Bronchial epithelial cell (primary cell): ENCODE results near the gene PLEKHA7. TPM values are rescaled to one million over a fixed set of nuclear protein-coding genes. Genes with fewer than 3 reads are reported as not detected.
A peak's percentile ranks its signal among the peaks of the same experiment; 100 is the strongest.

Source experiments
- DNase-seq: peaks from one replicate; pipeline ENCODE4 v3.0.0-alpha.2; 2010; ENCODE audit warnings: low read depth
- FAIRE-seq: peaks from 2 replicates; lab custom pipeline; 2011; peaks lifted over from hg19 to GRCh38; lab: Jason Lieb, UNC
- H3K27me3 ChIP-seq: 2 replicates; pipeline ENCODE4 v1.5.1; 2011; ENCODE audit warnings: low read length; ENCODE audit not compliant: control insufficient read depth, insufficient read depth
- H3K36me3 ChIP-seq: 2 replicates; pipeline ENCODE4 v1.5.1; 2011; ENCODE audit warnings: low read length; ENCODE audit not compliant: control insufficient read depth, insufficient read depth
- H3K4me3 ChIP-seq: 2 replicates; pipeline ENCODE4 v1.5.1; 2011; ENCODE audit warnings: mild to moderate bottlenecking, low read depth, low read length, control low read depth
- CTCF ChIP-seq: IDR thresholded peaks from 2 replicates; pipeline ENCODE4 v1.5.1; 2011; ENCODE audit warnings: mild to moderate bottlenecking, moderate library complexity, low read length, control low read depth, inconsistent platforms; ENCODE audit not compliant: insufficient read depth, severe bottlenecking
- total RNA-seq: library from RNA; depleted of rRNA; stranded (reverse); fragments of >200 nt; gene quantifications from 2 replicates; pipeline ENCODE4 v1.2.1, GENCODE V29; 2014

Gene PLEKHA7
- total RNA-seq, 1 donor from 2014 or later, result 2.4 TPM

- Histone ChIP-seq H3K4me3 (peak within 1 kb of the TSS; percentile 57), H3K36me3 (peaks cover 1% of the 10 kb centered on the region), H3K27me3 (no peaks in the 10 kb centered on the region)
- DNase-seq (peak; percentile 94), FAIRE-seq (no peak)
- TF ChIP-seq CTCF, result no peak
Measured at GRCh38 chr11:16738193-16738946, 275.8 kb downstream of the PLEKHA7 start, which contains the start of gene C11orf58. TSS of gene C11orf58 (plus strand) at chr11:16738647. CDS start at chr11:16738779, 132 bp downstream.

GRCh38 chr11:16737818-16738192 lies 276.4 kb downstream of the PLEKHA7 start:
- no peak for FAIRE-seq

More at GRCh38 chr11:16737818-16738192, 276.4 kb downstream of the PLEKHA7 start:
- Histone ChIP-seq H3K27me3 (no peaks in the 10 kb centered on the region), H3K4me3 (peak overlapping the region; percentile 57), H3K36me3 (peaks cover 1% of the 10 kb centered on the region)
- DNase-seq, result no peak
- no peak for TF ChIP-seq CTCF

Other genes with a start within 250 kb of the PLEKHA7 start
- gene RPS13, start 63.3 kb upstream of the PLEKHA7 start, total RNA-seq, result 1,001 and 1,111 TPM in 2 replicates
- gene PIK3C2A, start 193.6 kb upstream of the PLEKHA7 start, total RNA-seq, result 35.0 and 40.3 TPM in 2 replicates